H9 (cell line): Measurements from ENCODE around the gene CMSS1. TPM values are rescaled to one million over a fixed set of nuclear protein-coding genes. Genes with fewer than 3 reads are reported as not detected.

ENCODE experiments used
- DNase-seq: peaks from one replicate; pipeline ENCODE4 v3.0.0-alpha.2; 2017
- H2AFZ ChIP-seq: one replicate; pipeline ENCODE4 v1.6.1; 2013; ENCODE audit warnings: mild to moderate bottlenecking, low read length, control low read depth, moderate library complexity
- H2AK5ac ChIP-seq: 2 replicates; pipeline ENCODE4 v1.6.1; 2013; ENCODE audit warnings: low read length, control low read depth, mixed read lengths; ENCODE audit not compliant: insufficient read length
- H2BK120ac ChIP-seq: one replicate; pipeline ENCODE4 v1.6.1; 2013; ENCODE audit warnings: low read depth, mild to moderate bottlenecking, low read length, control low read depth, inconsistent platforms; ENCODE audit not compliant: poor library complexity, severe bottlenecking
- H2BK12ac ChIP-seq: 2 replicates; pipeline ENCODE4 v1.6.1; 2013; ENCODE audit warnings: low read length, control low read depth, mixed read lengths, low read depth; ENCODE audit not compliant: insufficient read length
- H2BK15ac ChIP-seq: 2 replicates; pipeline ENCODE4 v1.6.1; 2013; ENCODE audit warnings: low read depth, low read length, control low read depth
- H2BK20ac ChIP-seq: one replicate; pipeline ENCODE4 v1.6.1; 2013; ENCODE audit warnings: low read depth, mild to moderate bottlenecking, low read length, control low read depth, inconsistent platforms; ENCODE audit not compliant: poor library complexity, severe bottlenecking
- H2BK5ac ChIP-seq: 2 replicates; pipeline ENCODE4 v1.6.1; 2013; ENCODE audit warnings: low read length, control low read depth, mixed read lengths; ENCODE audit not compliant: insufficient read length
- H3K14ac ChIP-seq: 2 replicates; pipeline ENCODE4 v1.6.1; 2013; ENCODE audit warnings: low read length, control low read depth; ENCODE audit not compliant: insufficient read depth
- H3K18ac ChIP-seq: 2 replicates; pipeline ENCODE4 v1.6.1; 2013; ENCODE audit warnings: low read depth, mild to moderate bottlenecking, mixed read lengths, low read length, control low read depth; ENCODE audit not compliant: insufficient read length
- H3K23ac ChIP-seq: 2 replicates; pipeline ENCODE4 v1.6.1; 2013; ENCODE audit warnings: low read length, control low read depth, mixed read lengths, low read depth; ENCODE audit not compliant: insufficient read length
- H3K23me2 ChIP-seq: 2 replicates; pipeline ENCODE4 v1.6.1; 2013; ENCODE audit warnings: low read depth, mild to moderate bottlenecking, mixed read lengths, low read length, control low read depth; ENCODE audit not compliant: insufficient read length, poor library complexity, severe bottlenecking
- H3K27ac ChIP-seq: 2 replicates; pipeline ENCODE4 v1.5.1; 2013; ENCODE audit warnings: low read length, control low read depth, mixed read lengths, low read depth; ENCODE audit not compliant: insufficient read length
- H3K27me3 ChIP-seq: 2 replicates; pipeline ENCODE4 v1.6.1; 2013; ENCODE audit warnings: low read length, control low read depth, inconsistent platforms; ENCODE audit not compliant: insufficient read depth
- H3K4ac ChIP-seq: 2 replicates; pipeline ENCODE4 v1.6.1; 2013; ENCODE audit warnings: low read depth, mild to moderate bottlenecking, control low read depth, inconsistent platforms, low read length, moderate library complexity
- H3K4me1 ChIP-seq: 2 replicates; pipeline ENCODE4 v1.6.1; 2013; ENCODE audit warnings: low read length, control low read depth, inconsistent platforms; ENCODE audit not compliant: insufficient read depth
- H3K4me2 ChIP-seq: 2 replicates; pipeline ENCODE4 v1.6.1; 2013; ENCODE audit warnings: low read length, control low read depth, mixed read lengths; ENCODE audit not compliant: insufficient read length, insufficient read depth
- H3K56ac ChIP-seq: 2 replicates; pipeline ENCODE4 v1.6.1; 2013; ENCODE audit warnings: low read depth, mild to moderate bottlenecking, mixed read lengths, low read length, control low read depth; ENCODE audit not compliant: insufficient read length
- H3K79me1 ChIP-seq: 2 replicates; pipeline ENCODE4 v1.6.1; 2013; ENCODE audit warnings: low read depth, mild to moderate bottlenecking, moderate library complexity, low read length, control low read depth, inconsistent platforms; ENCODE audit not compliant: insufficient read depth, poor library complexity, severe bottlenecking
- H3K79me2 ChIP-seq: 2 replicates; pipeline ENCODE4 v1.6.1; 2013; ENCODE audit warnings: low read length, control low read depth, inconsistent platforms; ENCODE audit not compliant: insufficient read depth
- H3K9ac ChIP-seq: 2 replicates; pipeline ENCODE4 v1.6.1; 2013; ENCODE audit warnings: low read length, control low read depth, mixed read lengths; ENCODE audit not compliant: insufficient read length; ENCODE audit errors: extremely low read depth
- H3K9me3 ChIP-seq: one replicate; pipeline ENCODE4 v1.6.1; 2013; ENCODE audit warnings: low read depth, low read length, inconsistent platforms; ENCODE audit not compliant: control insufficient read depth
- H3T11ph ChIP-seq: one replicate; pipeline ENCODE4 v1.6.1; 2013; ENCODE audit warnings: mild to moderate bottlenecking, low read length, control low read depth, inconsistent platforms
- H4K20me1 ChIP-seq: one replicate; pipeline ENCODE4 v1.6.1; 2013; ENCODE audit not compliant: control insufficient read depth, insufficient read length, insufficient read depth
- H4K5ac ChIP-seq: 2 replicates; pipeline ENCODE4 v1.6.1; 2013; ENCODE audit warnings: low read depth, mild to moderate bottlenecking, mixed read lengths, low read length, control low read depth; ENCODE audit not compliant: insufficient read length
- H4K8ac ChIP-seq: replicated peaks from 2 replicates; pipeline ENCODE4 v1.6.1; 2013; ENCODE audit warnings: low read length, control low read depth, mixed read lengths, low read depth; ENCODE audit not compliant: insufficient read length
- H4K91ac ChIP-seq: 2 replicates; pipeline ENCODE4 v1.6.1; 2013; ENCODE audit warnings: low read depth, mild to moderate bottlenecking, moderate library complexity, mixed read lengths, low read length, control low read depth; ENCODE audit not compliant: insufficient read length
- H3K27ac Mint-ChIP-seq, 3 experiments: 2 replicates in 2 of 3; 3 replicates in 1 of 3; pipeline ENCODE4 v1.8.0; 2020 to 2021; ENCODE audit warnings: mixed read lengths in 3 of 3, mild to moderate bottlenecking in 1 of 3, moderate library complexity in 1 of 3
- H3K27me3 Mint-ChIP-seq: 2 replicates; pipeline ENCODE4 v1.8.0; 2021; ENCODE audit warnings: low read depth, mild to moderate bottlenecking, moderate library complexity, mixed read lengths
- H3K36me3 Mint-ChIP-seq, 3 experiments: 2 replicates in 2 of 3; 3 replicates in 1 of 3; pipeline ENCODE4 v1.8.0; 2020 to 2021; ENCODE audit warnings: low read depth in 3 of 3, mixed read lengths in 3 of 3; ENCODE audit not compliant: insufficient read depth in 1 of 3
- H3K4me1 Mint-ChIP-seq, 2 experiments: 2 replicates each; pipeline ENCODE4 v1.8.0; 2020; ENCODE audit warnings: mixed read lengths in 2 of 2
- H3K4me3 Mint-ChIP-seq, 2 experiments: 2 replicates in 1 of 2; 3 replicates in 1 of 2; pipeline ENCODE4 v1.8.0; 2020 to 2021; ENCODE audit warnings: mild to moderate bottlenecking in 2 of 2, mixed read lengths in 2 of 2, moderate library complexity in 1 of 2
- H3K9me3 Mint-ChIP-seq, 2 experiments: 2 replicates in 1 of 2; 3 replicates in 1 of 2; pipeline ENCODE4 v1.8.0; 2020; ENCODE audit warnings: mild to moderate bottlenecking in 2 of 2, mixed read lengths in 2 of 2, moderate library complexity in 1 of 2
- WGBS: extraction: QIAGEN DNeasy Blood & Tissue Kit; methylation state at CpG from one replicate; pipeline ENCODE4 v1.1.7; 2013; ENCODE audit warnings: missing lambda C conversion rate, low lambda C conversion rate, mixed read lengths; ENCODE audit not compliant: insufficient read length; ENCODE audit errors: extremely low coverage; 5-methylcytosine and 5-hydroxymethylcytosine counted together
- total RNA-seq: library from RNA; stranded (reverse); gene quantifications from 2 replicates; pipeline ENCODE4 v1.2.1, GENCODE V29; 2021
- TF ChIP-seq, protein P1 (sequence below): fragments of 200-600 bp; sonication (generic); conservative IDR thresholded peaks from 3 replicates; pipeline ENCODE4 v1.8.0; 2021; ENCODE audit warnings: antibody characterized with exemption, mild to moderate bottlenecking

Gene CMSS1
- total RNA-seq, 1 experiment from 2014 or later = 61.8 TPM

DNA sequence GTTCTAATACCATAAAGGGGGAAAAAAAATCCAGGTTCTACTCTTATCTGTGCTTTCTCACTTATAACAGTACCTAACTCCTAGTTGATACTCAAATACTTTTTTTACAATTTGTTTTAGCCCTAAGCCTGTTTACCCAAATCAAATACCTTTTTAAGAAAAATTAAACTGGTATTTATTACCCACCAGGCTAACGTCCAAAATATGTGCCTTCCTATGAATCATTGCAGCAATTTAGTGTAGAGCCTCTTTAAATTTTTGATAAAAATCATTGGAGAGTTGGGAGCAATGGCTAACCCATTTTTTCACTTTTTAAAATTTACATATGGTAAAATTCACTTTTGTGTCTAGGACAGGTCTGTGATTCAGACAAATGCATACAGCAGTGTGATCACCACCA is 268.7 kb downstream of the CMSS1 start:
- no peak overlapping the region for H2AFZ ChIP-seq
- no peaks in the 10 kb centered on the region for H3K79me2 ChIP-seq
- no peaks in the 10 kb centered on the region for H4K20me1 ChIP-seq
- no peaks in the 10 kb centered on the region for H3K27me3 ChIP-seq
- H3K4me1 Mint-ChIP-seq = peaks cover 28 to 34% of the 10 kb centered on the region in 2 experiments
- no peak overlapping the region for H4K8ac ChIP-seq
- no peaks in the 10 kb centered on the region for H3K23me2 ChIP-seq
- no peak overlapping the region for H3K27ac ChIP-seq
- no CpG with 5 or more reads among the region's 1 CpG for WGBS
- no peak overlapping the region for H3K23ac ChIP-seq
- no peak overlapping the region for H2BK15ac ChIP-seq
- H2AK5ac ChIP-seq = no peak overlapping the region
- H3K4ac ChIP-seq = no peak overlapping the region
- H2BK12ac ChIP-seq = no peak overlapping the region
- no peaks in the 10 kb centered on the region for H3K79me1 ChIP-seq
- H3K27ac Mint-ChIP-seq = peak overlapping the region in 1 of 3 experiments; percentile 3; a peak in 1 of 7 replicates
- no peaks in the 10 kb centered on the region for H3K9me3 ChIP-seq
- peaks cover 6% of the 10 kb centered on the region; the same call in 1 of the 2 replicates for H3K4me1 ChIP-seq
- no peak overlapping the region for H4K5ac ChIP-seq
- no peak overlapping the region for H2BK120ac ChIP-seq
- H3K4me3 Mint-ChIP-seq = no peak overlapping the region
- no peaks in the 10 kb centered on the region for H3K27me3 Mint-ChIP-seq
- H3T11ph ChIP-seq = no peak overlapping the region
- TF ChIP-seq, protein P1, sequence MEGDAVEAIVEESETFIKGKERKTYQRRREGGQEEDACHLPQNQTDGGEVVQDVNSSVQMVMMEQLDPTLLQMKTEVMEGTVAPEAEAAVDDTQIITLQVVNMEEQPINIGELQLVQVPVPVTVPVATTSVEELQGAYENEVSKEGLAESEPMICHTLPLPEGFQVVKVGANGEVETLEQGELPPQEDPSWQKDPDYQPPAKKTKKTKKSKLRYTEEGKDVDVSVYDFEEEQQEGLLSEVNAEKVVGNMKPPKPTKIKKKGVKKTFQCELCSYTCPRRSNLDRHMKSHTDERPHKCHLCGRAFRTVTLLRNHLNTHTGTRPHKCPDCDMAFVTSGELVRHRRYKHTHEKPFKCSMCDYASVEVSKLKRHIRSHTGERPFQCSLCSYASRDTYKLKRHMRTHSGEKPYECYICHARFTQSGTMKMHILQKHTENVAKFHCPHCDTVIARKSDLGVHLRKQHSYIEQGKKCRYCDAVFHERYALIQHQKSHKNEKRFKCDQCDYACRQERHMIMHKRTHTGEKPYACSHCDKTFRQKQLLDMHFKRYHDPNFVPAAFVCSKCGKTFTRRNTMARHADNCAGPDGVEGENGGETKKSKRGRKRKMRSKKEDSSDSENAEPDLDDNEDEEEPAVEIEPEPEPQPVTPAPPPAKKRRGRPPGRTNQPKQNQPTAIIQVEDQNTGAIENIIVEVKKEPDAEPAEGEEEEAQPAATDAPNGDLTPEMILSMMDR = no peak
- no peak overlapping the region for H3K9ac ChIP-seq
- no peak overlapping the region for H4K91ac ChIP-seq
- H2BK5ac ChIP-seq = no peak overlapping the region
- H3K9me3 Mint-ChIP-seq = no peaks in the 10 kb centered on the region
- no peak overlapping the region for H3K18ac ChIP-seq
- H2BK20ac ChIP-seq = no peak overlapping the region
- H3K36me3 Mint-ChIP-seq = no peaks in the 10 kb centered on the region
- H3K4me2 ChIP-seq = no peak overlapping the region
- no peak overlapping the region for H3K56ac ChIP-seq
- H3K14ac ChIP-seq = no peak overlapping the region
- DNase-seq = no peak
